Keratinocyte (primary cell): ENCODE data around the gene DNAH8. TPM values are rescaled to one million over a fixed set of nuclear protein-coding genes. Genes with fewer than 3 reads are reported as not detected.

Experiments used
- DNase-seq: peaks from one replicate; pipeline ENCODE4 v3.0.0-alpha.2; 2011; ENCODE audit warnings: low read depth, missing footprints, low spot score
- FAIRE-seq: peaks from 2 replicates; lab custom pipeline; 2011; peaks lifted over from hg19 to GRCh38; lab: Jason Lieb, UNC
- H2AFZ ChIP-seq: 2 replicates; pipeline ENCODE4 v1.6.0; 2012; ENCODE audit warnings: low read length, control low read depth, inconsistent platforms; ENCODE audit not compliant: control insufficient read depth
- H3K27ac ChIP-seq: 2 replicates; pipeline ENCODE4 v1.5.1; 2011; ENCODE audit warnings: low read length; ENCODE audit not compliant: control insufficient read depth, insufficient read depth
- H3K27me3 ChIP-seq: 3 replicates; pipeline ENCODE4 v1.6.0; 2011; ENCODE audit warnings: low read length; ENCODE audit not compliant: control insufficient read depth, insufficient read depth; ENCODE audit errors: extremely low read depth
- H3K36me3 ChIP-seq, 2 experiments: 2 replicates in 1 of 2; 3 replicates in 1 of 2; pipeline ENCODE4 v1.5.1; 2011; ENCODE audit warnings: low read length in 2 of 2, mild to moderate bottlenecking in 1 of 2; ENCODE audit not compliant: control insufficient read depth in 2 of 2, insufficient read depth in 2 of 2; ENCODE audit errors: extremely low read depth in 1 of 2
- H3K4me1 ChIP-seq: 3 replicates; pipeline ENCODE4 v1.5.1; 2011; ENCODE audit warnings: low read length; ENCODE audit not compliant: control insufficient read depth, insufficient read depth; ENCODE audit errors: extremely low read depth
- H3K4me2 ChIP-seq: 3 replicates; pipeline ENCODE4 v1.6.0; 2011; ENCODE audit warnings: low read depth, low read length; ENCODE audit not compliant: control insufficient read depth, insufficient read depth; ENCODE audit errors: extremely low read depth
- H3K4me3 ChIP-seq, 3 experiments: fragments of 200-600 bp in 1 of 3; sonication (generic) in 1 of 3; 2 replicates in 2 of 3; 3 replicates in 1 of 3; pipeline ENCODE4 v1.5.1; 2011 to 2016; ENCODE audit warnings: low read length in 3 of 3, mild to moderate bottlenecking in 3 of 3, control low read depth in 2 of 3, inconsistent platforms in 1 of 3, low read depth in 1 of 3, mixed read lengths in 1 of 3, mixed run types in 1 of 3, moderate library complexity in 1 of 3; ENCODE audit not compliant: control insufficient read depth in 2 of 3, insufficient read depth in 2 of 3; ENCODE audit errors: extremely low read depth in 1 of 3
- H3K79me2 ChIP-seq: 2 replicates; pipeline ENCODE4 v1.6.0; 2012; ENCODE audit warnings: low read length; ENCODE audit not compliant: control insufficient read depth, insufficient read depth
- H3K9ac ChIP-seq: 3 replicates; pipeline ENCODE4 v1.6.0; 2011; ENCODE audit warnings: low read length; ENCODE audit not compliant: control insufficient read depth, insufficient read depth; ENCODE audit errors: extremely low read depth
- H3K9me1 ChIP-seq: 3 replicates; pipeline ENCODE4 v1.6.0; 2011; ENCODE audit warnings: low read length; ENCODE audit not compliant: control insufficient read depth, insufficient read depth; ENCODE audit errors: extremely low read depth
- H3K9me3 ChIP-seq: 2 replicates; pipeline ENCODE4 v1.5.1; 2012; ENCODE audit warnings: low read depth, low read length; ENCODE audit not compliant: control insufficient read depth
- H4K20me1 ChIP-seq: 3 replicates; pipeline ENCODE4 v1.6.0; 2011; ENCODE audit warnings: low read length; ENCODE audit not compliant: control insufficient read depth, insufficient read depth; ENCODE audit errors: extremely low read depth
- CTCF ChIP-seq, 3 experiments: IDR thresholded peaks in 1 of 3; conservative IDR thresholded peaks in 1 of 3; optimal IDR thresholded peaks in 1 of 3; 2 replicates in 2 of 3; 3 replicates in 1 of 3; pipeline versions ENCODE3 to v1.5.1; 2011; ENCODE audit warnings: low read length in 3 of 3, mild to moderate bottlenecking in 3 of 3, moderate library complexity in 2 of 3, control low read depth in 1 of 3, inconsistent platforms in 1 of 3; ENCODE audit not compliant: insufficient read depth in 2 of 3; ENCODE audit errors: extremely low read depth in 1 of 3
- EZH2 ChIP-seq: IDR thresholded peaks from one replicate; pipeline ENCODE4 v1.6.1; 2012; ENCODE audit warnings: inconsistent platforms, mild to moderate bottlenecking, low read length, moderate library complexity
- dilution Hi-C: fragments of 300-500 bp; cut with MboI; formaldehyde crosslinking; loops from one replicate; pipeline ENCODE4 v1.7.0; 2020; ENCODE audit warnings: low sequenced_read_pairs; ENCODE audit not compliant: extremely low pct_ligation_motif_present
- polyA plus RNA-seq, 5 experiments: library from polyadenylated mRNA; depleted of rRNA in 3 of 5; stranded (reverse) in 3 of 5; stranded (forward) in 1 of 5; unstranded in 1 of 5; fragments of >200 nt; gene quantifications; 1 replicate in 1 of 5; 2 replicates in 3 of 5; 3 replicates in 1 of 5; pipeline versions ENCODE4 v1.2.1 to v1.2.3, GENCODE V29; 2011 to 2012; ENCODE audit warnings: missing spikeins in 2 of 5, low read depth in 1 of 5, low replicate concordance in 1 of 5

DNAH8 gene
- polyA plus RNA-seq, 1 donor (not counting 4 experiments of a cell fraction or from before 2014, with no cell fraction given), result 0.01 TPM

- Histone ChIP-seq H3K27ac (no peak overlapping the region), H3K4me1 (no peaks in the 10 kb centered on the region), H3K9me3 (no peaks in the 10 kb centered on the region), H2AFZ (no peak overlapping the region), H3K36me3 (peaks cover 22 to 29% of the 10 kb centered on the region in 2 experiments), H4K20me1 (no peaks in the 10 kb centered on the region), H3K4me2 (no peak overlapping the region), H3K79me2 (no peaks in the 10 kb centered on the region), H3K9ac (no peak overlapping the region), H3K9me1 (no peaks in the 10 kb centered on the region), H3K4me3 (no peak overlapping the region), H3K27me3 (no peaks in the 10 kb centered on the region)
- FAIRE-seq (no peak), DNase-seq (no peak)
- dilution Hi-C loops, result no loop called here
- TF ChIP-seq EZH2, result no peak
- TF ChIP-seq CTCF (optimal IDR thresholded peaks at IDR 0.05 in 1 of 3, IDR thresholded peaks at IDR 0.05 in 1 of 3, conservative IDR thresholded peaks at IDR 0.05 in 1 of 3; ENCODE audit: extremely low read depth in 1 of 3, insufficient read depth in 2 of 3, low read length in 3 of 3), result no peak
Measured at GRCh38 chr6:38679668-38680067, 35.4 kb upstream of the DNAH8 start.

- Histone ChIP-seq H3K4me3 (no peak overlapping the region), H3K36me3 (peaks cover 23 to 24% of the 10 kb centered on the region in 2 experiments), H3K9me3 (no peaks in the 10 kb centered on the region), H3K9me1 (no peaks in the 10 kb centered on the region), H4K20me1 (peaks cover 3% of the 10 kb centered on the region), H3K9ac (no peak overlapping the region), H3K27me3 (no peaks in the 10 kb centered on the region), H3K79me2 (peaks cover 14% of the 10 kb centered on the region), H3K4me2 (no peak overlapping the region), H3K27ac (no peak overlapping the region), H2AFZ (no peak overlapping the region), H3K4me1 (no peaks in the 10 kb centered on the region)
- TF ChIP-seq CTCF (optimal IDR thresholded peaks at IDR 0.05 in 1 of 3, IDR thresholded peaks at IDR 0.05 in 1 of 3, conservative IDR thresholded peaks at IDR 0.05 in 1 of 3; ENCODE audit: extremely low read depth in 1 of 3, insufficient read depth in 2 of 3, low read length in 3 of 3) (no peak), EZH2 (no peak)
- DNase-seq (no peak), FAIRE-seq (peak; percentile 52)
- dilution Hi-C loops, result no loop called here
Measured at GRCh38 chr6:38681850-38682249, 33.3 kb upstream of the DNAH8 start.
